ENCODE results near the gene GNAQ. TPM values are rescaled to one million over a fixed set of nuclear protein-coding genes. Genes with fewer than 3 reads are reported as not detected.

Gene GNAQ
- total RNA-seq, 1 experiment from 2014 or later = 0.51 TPM

DNA sequence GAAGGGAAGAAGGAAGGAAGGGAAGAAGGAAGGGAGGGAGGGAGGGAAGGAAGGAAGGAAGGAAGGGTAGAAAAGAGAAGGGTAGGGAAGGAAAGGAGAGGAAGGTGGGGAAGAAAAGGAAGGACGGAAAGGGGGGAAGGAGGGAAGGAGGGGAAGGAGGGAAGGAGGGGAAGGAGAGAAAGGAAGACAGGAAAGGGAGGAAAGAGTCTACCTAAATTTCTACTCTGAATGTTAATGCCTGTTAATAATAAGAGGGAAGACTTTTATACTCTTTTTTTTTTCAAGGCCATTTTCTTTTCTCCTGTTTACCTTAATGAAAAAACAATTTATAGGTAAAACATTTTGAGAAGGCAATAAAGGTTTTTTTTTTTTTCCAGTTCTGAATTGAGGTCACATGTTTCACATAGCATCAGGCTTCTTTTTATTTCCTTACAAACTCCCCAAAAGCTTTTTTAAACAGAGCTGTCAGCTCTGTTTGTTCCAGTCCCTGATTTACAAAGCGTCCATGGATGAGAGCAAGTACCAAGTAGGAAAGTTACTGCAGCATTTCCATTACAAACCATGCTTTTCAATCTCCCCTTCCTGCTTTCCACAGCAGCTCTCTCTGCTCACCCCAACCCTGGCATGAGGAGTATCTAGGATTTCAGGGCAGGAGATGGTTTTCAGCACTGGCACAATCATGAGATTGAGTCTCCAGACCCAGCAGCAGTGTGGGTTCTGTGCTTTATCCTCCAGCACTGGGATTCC is 173.9 kb downstream of the GNAQ start:
- no peak for TF ChIP-seq EZH2phosphoT487 (IDR thresholded peaks at IDR 0.05; ENCODE audit: borderline replicate concordance, low read length)
- TF ChIP-seq EZH2 (IDR thresholded peaks at IDR 0.05; ENCODE audit: low read length, unreplicated experiment) = no peak
- TF ChIP-seq, protein P1, sequence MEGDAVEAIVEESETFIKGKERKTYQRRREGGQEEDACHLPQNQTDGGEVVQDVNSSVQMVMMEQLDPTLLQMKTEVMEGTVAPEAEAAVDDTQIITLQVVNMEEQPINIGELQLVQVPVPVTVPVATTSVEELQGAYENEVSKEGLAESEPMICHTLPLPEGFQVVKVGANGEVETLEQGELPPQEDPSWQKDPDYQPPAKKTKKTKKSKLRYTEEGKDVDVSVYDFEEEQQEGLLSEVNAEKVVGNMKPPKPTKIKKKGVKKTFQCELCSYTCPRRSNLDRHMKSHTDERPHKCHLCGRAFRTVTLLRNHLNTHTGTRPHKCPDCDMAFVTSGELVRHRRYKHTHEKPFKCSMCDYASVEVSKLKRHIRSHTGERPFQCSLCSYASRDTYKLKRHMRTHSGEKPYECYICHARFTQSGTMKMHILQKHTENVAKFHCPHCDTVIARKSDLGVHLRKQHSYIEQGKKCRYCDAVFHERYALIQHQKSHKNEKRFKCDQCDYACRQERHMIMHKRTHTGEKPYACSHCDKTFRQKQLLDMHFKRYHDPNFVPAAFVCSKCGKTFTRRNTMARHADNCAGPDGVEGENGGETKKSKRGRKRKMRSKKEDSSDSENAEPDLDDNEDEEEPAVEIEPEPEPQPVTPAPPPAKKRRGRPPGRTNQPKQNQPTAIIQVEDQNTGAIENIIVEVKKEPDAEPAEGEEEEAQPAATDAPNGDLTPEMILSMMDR (conservative IDR thresholded peaks at IDR 0.05; ENCODE audit: low read depth, low read length) = no peak
- no peaks in the 10 kb centered on the region for H3K36me3 ChIP-seq (ENCODE audit: low read depth, low read length)
- no peak overlapping the region for H3K27ac ChIP-seq (ENCODE audit: low read length)
- no peaks in the 10 kb centered on the region for H3F3A ChIP-seq (ENCODE audit: low read length, unreplicated experiment)
- no peak overlapping the region for H3K4me3 ChIP-seq (ENCODE audit: low read length)
- H3K9ac ChIP-seq (ENCODE audit: low read length) = no peak overlapping the region
- ChIA-PET CTCF (no interaction called here), POLR2A (ENCODE audit: unreplicated experiment) (no interaction called here)
- H3K79me2 ChIP-seq (ENCODE audit: low read length) = no peaks in the 10 kb centered on the region
- H3K4me2 ChIP-seq (ENCODE audit: low read length) = no peak overlapping the region
- no TSS peak for BruUV-seq (replicated peaks)
- H3K9me3 ChIP-seq (ENCODE audit: low read length) = no peaks in the 10 kb centered on the region
- H3K27me3 ChIP-seq (ENCODE audit: low read length) = no peaks in the 10 kb centered on the region
- intact Hi-C loops (cut with micrococcal nuclease) = loop anchor here (10.0 kb wide), 1 partner anchor 97 kb away; no protein-coding TSS in a partner anchor
- no peaks in the 10 kb centered on the region for H4K20me1 ChIP-seq (ENCODE audit: low read length)
- no peak overlapping the region for H2AFZ ChIP-seq (ENCODE audit: low read length)
- ATAC-seq (no peak), DNase-seq (no peak)
- H3K9me2 ChIP-seq (replicated peaks; ENCODE audit: low read length) = no peaks in the 10 kb centered on the region
- peaks cover 9% of the 10 kb centered on the region for H3K4me1 ChIP-seq (ENCODE audit: insufficient read depth, low read length)

DNA sequence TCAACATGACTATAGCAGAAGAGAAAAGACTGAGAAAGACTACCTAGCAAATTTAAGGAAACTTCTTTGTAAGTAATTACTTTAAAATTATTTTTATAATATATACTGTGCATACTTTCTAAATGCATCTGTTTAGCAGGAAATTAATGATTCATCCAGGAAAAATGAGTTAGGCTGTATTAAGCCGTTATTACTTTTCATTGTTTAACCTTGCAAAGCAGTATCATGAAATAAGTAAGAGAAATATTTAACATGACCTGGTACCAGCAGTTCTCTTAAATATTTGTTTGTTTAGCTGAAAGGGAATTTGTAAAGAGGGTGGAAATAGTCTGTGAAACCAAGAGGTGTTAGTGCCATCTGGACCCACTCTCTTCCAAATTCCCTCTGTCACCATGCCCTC is 175.0 kb downstream of the GNAQ start:
- Histone ChIP-seq H3K9me2 (replicated peaks; ENCODE audit: low read length) (no peaks in the 10 kb centered on the region), H3K4me2 (ENCODE audit: low read length) (peak overlapping the region; percentile 16; the same call in 1 of the 2 replicates), H3K36me3 (ENCODE audit: low read depth, low read length) (no peaks in the 10 kb centered on the region), H3K4me3 (ENCODE audit: low read length) (no peak overlapping the region), H3K9ac (ENCODE audit: low read length) (no peak overlapping the region), H4K20me1 (ENCODE audit: low read length) (no peaks in the 10 kb centered on the region), H3K79me2 (ENCODE audit: low read length) (no peaks in the 10 kb centered on the region), H2AFZ (ENCODE audit: low read length) (no peak overlapping the region), H3F3A (ENCODE audit: low read length, unreplicated experiment) (no peaks in the 10 kb centered on the region), H3K9me3 (ENCODE audit: low read length) (no peaks in the 10 kb centered on the region), H3K27ac (ENCODE audit: low read length) (no peak overlapping the region), H3K27me3 (ENCODE audit: low read length) (no peaks in the 10 kb centered on the region), H3K4me1 (ENCODE audit: insufficient read depth, low read length) (peaks cover 9% of the 10 kb centered on the region)
- BruUV-seq (replicated peaks) = no TSS peak
- peak; percentile 22 for DNase-seq
- intact Hi-C loops (cut with micrococcal nuclease) = loop anchor here (10.0 kb wide), 1 partner anchor 98 kb away; no protein-coding TSS in a partner anchor
- POLR2A ChIA-PET (ENCODE audit: unreplicated experiment) = no interaction called here
- CTCF ChIA-PET = no interaction called here
- TF ChIP-seq EZH2phosphoT487 (IDR thresholded peaks at IDR 0.05; ENCODE audit: borderline replicate concordance, low read length) = no peak
- TF ChIP-seq EZH2 (IDR thresholded peaks at IDR 0.05; ENCODE audit: low read length, unreplicated experiment) = no peak
- TF ChIP-seq, protein P1 (conservative IDR thresholded peaks at IDR 0.05; ENCODE audit: low read depth, low read length) = no peak
- peak; percentile 68 for ATAC-seq

DNA sequence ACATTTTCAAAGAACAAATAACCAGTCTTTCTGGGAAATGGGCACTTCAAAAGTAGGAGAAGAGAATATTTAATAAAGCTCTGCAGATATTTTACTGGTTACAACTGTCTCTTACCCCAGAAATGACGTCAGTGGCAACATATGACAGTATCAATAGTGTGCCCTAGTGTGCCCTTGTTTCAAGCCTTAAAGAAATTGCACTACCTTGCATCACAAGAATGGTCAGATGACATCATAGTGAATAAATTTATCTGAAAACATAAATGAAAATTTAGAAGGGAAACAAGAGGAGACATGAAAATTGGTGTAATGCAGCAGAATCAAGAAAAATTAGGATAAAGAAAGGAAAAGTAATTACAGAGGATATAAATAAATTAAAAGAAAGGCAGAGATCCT is 176.7 kb downstream of the GNAQ start:
- no peaks in the 10 kb centered on the region for H3K9me3 ChIP-seq (ENCODE audit: low read length)
- H2AFZ ChIP-seq (ENCODE audit: low read length) = no peak overlapping the region
- H4K20me1 ChIP-seq (ENCODE audit: low read length) = no peaks in the 10 kb centered on the region
- peaks cover 9% of the 10 kb centered on the region for H3K4me1 ChIP-seq (ENCODE audit: insufficient read depth, low read length)
- ATAC-seq (no peak), DNase-seq (no peak)
- no peaks in the 10 kb centered on the region for H3K36me3 ChIP-seq (ENCODE audit: low read depth, low read length)
- intact Hi-C loops (cut with micrococcal nuclease) = loop anchor here (10.0 kb wide), 1 partner anchor 100 kb away; no protein-coding TSS in a partner anchor
- H3K4me2 ChIP-seq (ENCODE audit: low read length) = no peak overlapping the region
- no peaks in the 10 kb centered on the region for H3K79me2 ChIP-seq (ENCODE audit: low read length)
- H3K27me3 ChIP-seq (ENCODE audit: low read length) = no peaks in the 10 kb centered on the region
- TF ChIP-seq EZH2 (IDR thresholded peaks at IDR 0.05; ENCODE audit: low read length, unreplicated experiment) (no peak), EZH2phosphoT487 (IDR thresholded peaks at IDR 0.05; ENCODE audit: borderline replicate concordance, low read length) (no peak)
- TF ChIP-seq, protein P1 (conservative IDR thresholded peaks at IDR 0.05; ENCODE audit: low read depth, low read length) = no peak
- ChIA-PET CTCF (no interaction called here), POLR2A (ENCODE audit: unreplicated experiment) (interaction anchor here (0.6 kb wide), 1 partner anchor 331 kb away, joined by 3 read pairs; no protein-coding TSS in a partner anchor)
- H3F3A ChIP-seq (ENCODE audit: low read length, unreplicated experiment) = no peaks in the 10 kb centered on the region
- H3K9ac ChIP-seq (ENCODE audit: low read length) = no peak overlapping the region
- no peak overlapping the region for H3K27ac ChIP-seq (ENCODE audit: low read length)
- H3K9me2 ChIP-seq (replicated peaks; ENCODE audit: low read length) = no peaks in the 10 kb centered on the region
- BruUV-seq (replicated peaks) = no TSS peak
- no peak overlapping the region for H3K4me3 ChIP-seq (ENCODE audit: low read length)
